ENCODE data around the gene PATL1. TPM values are rescaled to one million over a fixed set of nuclear protein-coding genes. Genes with fewer than 3 reads are reported as not detected.

PATL1 gene
- total and polyA plus RNA-seq, 2 donors (not counting 1 experiment from before 2014, with no cell fraction given): 40.8 to 45.0 TPM

- Histone ChIP-seq H3K79me2 (ENCODE audit: control insufficient read depth, insufficient read depth, low read length) (peaks cover 94% of the 10 kb centered on the region), H3K27me3 (replicated peaks in 1 of 4; ENCODE audit: control extremely low read depth in 1 of 4, control insufficient read depth in 3 of 4, insufficient read depth in 4 of 4, low read length in 3 of 4) (no peaks in the 10 kb centered on the region), H2AFZ (ENCODE audit: insufficient read depth, low read depth, low read length, poor library complexity, severe bottlenecking) (no peak overlapping the region), H3K4me3 (ENCODE audit: control extremely low read depth in 1 of 5, extremely low read depth in 1 of 5, insufficient read depth in 1 of 5, low read depth in 2 of 5, low read length in 4 of 5) (no peak overlapping the region), H3K36me3 (replicated peaks in 1 of 2; ENCODE audit: control extremely low read depth in 1 of 2, control insufficient read depth in 1 of 2, extremely low read depth in 1 of 2, insufficient read depth in 2 of 2, low read length in 1 of 2) (peaks cover 10 to 82% of the 10 kb centered on the region in 2 experiments), H3K9ac (ENCODE audit: low read length) (no peak overlapping the region), H3K27ac (ENCODE audit: low read length in 2 of 2) (no peak overlapping the region), H3K9me3 (ENCODE audit: control extremely low read depth in 1 of 3, control insufficient read depth in 2 of 3, insufficient read depth in 1 of 3, low read length in 2 of 3) (no peaks in the 10 kb centered on the region), H3K4me2 (replicated peaks; ENCODE audit: low read depth, low read length, poor library complexity, severe bottlenecking) (no peak overlapping the region), H3K4me1 (ENCODE audit: control insufficient read depth in 2 of 2, insufficient read depth in 2 of 2, low read length in 2 of 2) (no peaks in the 10 kb centered on the region), H4K20me1 (ENCODE audit: control insufficient read depth, insufficient read depth, low read length, poor library complexity, severe bottlenecking) (peaks cover 82% of the 10 kb centered on the region)
- ATAC-seq (ENCODE audit: low read depth) (no peak), DNase-seq (no peak)
- 100% methylated on average over 1 of the region's 6 CpGs for WGBS (ENCODE audit: insufficient coverage)
- CTCF ChIA-PET: interaction anchor here (1.0 kb wide), 1 partner anchor 71 kb away, joined by 3 read pairs; no protein-coding TSS in a partner anchor
- POLR2A ChIA-PET: no interaction called here
- Mint-ChIP-seq H3K9me3 (ENCODE audit: insufficient read depth) (no peaks in the 10 kb centered on the region), H3K4me1 (peaks cover 18% of the 10 kb centered on the region), H3K27me3 (no peaks in the 10 kb centered on the region), H3K27ac (no peak overlapping the region), H3K4me3 (no peak overlapping the region)
- intact Hi-C loops (cut with micrococcal nuclease): no loop called here
- TF ChIP-seq CTCF (IDR thresholded peaks at IDR 0.05): no peak
- no peak for TF ChIP-seq EZH2 (IDR thresholded peaks at IDR 0.05; ENCODE audit: borderline replicate concordance, insufficient read depth, low read depth, low read length, poor library complexity, severe bottlenecking)
These were observed 61.0 kb downstream of the PATL1 start for GRCh38 chr11:59607703-59608454.

GRCh38 chr11:59602432-59602831, 66.4 kb downstream of the PATL1 start:
- intact Hi-C loops (cut with micrococcal nuclease): no loop called here
- H3K4me2 ChIP-seq (replicated peaks; ENCODE audit: low read depth, low read length, poor library complexity, severe bottlenecking): no peak overlapping the region
- H3K9me3 ChIP-seq (ENCODE audit: control extremely low read depth in 1 of 3, control insufficient read depth in 2 of 3, insufficient read depth in 1 of 3, low read length in 2 of 3): no peaks in the 10 kb centered on the region
- H3K27ac ChIP-seq (ENCODE audit: low read length in 2 of 2): no peak overlapping the region
- ATAC-seq (ENCODE audit: low read depth) (no peak), DNase-seq (no peak)
- Mint-ChIP-seq H3K4me3 (no peak overlapping the region), H3K27me3 (no peaks in the 10 kb centered on the region), H3K4me1 (peaks cover 2% of the 10 kb centered on the region), H3K9me3 (ENCODE audit: insufficient read depth) (no peaks in the 10 kb centered on the region), H3K27ac (no peak overlapping the region)
- H3K27me3 ChIP-seq (replicated peaks in 1 of 4; ENCODE audit: control extremely low read depth in 1 of 4, control insufficient read depth in 3 of 4, insufficient read depth in 4 of 4, low read length in 3 of 4): no peaks in the 10 kb centered on the region
- peaks cover 42% of the 10 kb centered on the region for H4K20me1 ChIP-seq (ENCODE audit: control insufficient read depth, insufficient read depth, low read length, poor library complexity, severe bottlenecking)
- no peak overlapping the region for H3K9ac ChIP-seq (ENCODE audit: low read length)
- WGBS (ENCODE audit: insufficient coverage): 90% methylated on average over 5 of the region's 6 CpGs
- H3K4me1 ChIP-seq (ENCODE audit: control insufficient read depth in 2 of 2, insufficient read depth in 2 of 2, low read length in 2 of 2): no peaks in the 10 kb centered on the region
- H2AFZ ChIP-seq (ENCODE audit: insufficient read depth, low read depth, low read length, poor library complexity, severe bottlenecking): no peak overlapping the region
- CTCF ChIA-PET: interaction anchor here (1.0 kb wide), 1 partner anchor 65 kb away, joined by 3 read pairs; no protein-coding TSS in a partner anchor
- peaks cover 32 to 97% of the 10 kb centered on the region in 2 experiments for H3K36me3 ChIP-seq (replicated peaks in 1 of 2; ENCODE audit: control extremely low read depth in 1 of 2, control insufficient read depth in 1 of 2, extremely low read depth in 1 of 2, insufficient read depth in 2 of 2, low read length in 1 of 2)
- TF ChIP-seq EZH2 (IDR thresholded peaks at IDR 0.05; ENCODE audit: borderline replicate concordance, insufficient read depth, low read depth, low read length, poor library complexity, severe bottlenecking) (no peak), CTCF (IDR thresholded peaks at IDR 0.05) (no peak)
- no peak overlapping the region for H3K4me3 ChIP-seq (ENCODE audit: control extremely low read depth in 1 of 5, extremely low read depth in 1 of 5, insufficient read depth in 1 of 5, low read depth in 2 of 5, low read length in 4 of 5)
- POLR2A ChIA-PET: no interaction called here
- H3K79me2 ChIP-seq (ENCODE audit: control insufficient read depth, insufficient read depth, low read length): peaks cover 63% of the 10 kb centered on the region
